Fibroblast of skin of left biceps (primary cell): Measurements from ENCODE around the gene COX6A1.
"Not testable (repeated sequence)": the region's sequence is repeated elsewhere in the genome, so short reads cannot be mapped to it uniquely, and the experiment has no call there.

Experiments
- DNase-seq, 2 experiments: peaks; one replicate each; pipeline ENCODE4 v3.0.0-alpha.2; 2013; ENCODE audit warnings: low read depth in 2 of 2

Gene COX6A1

DNA sequence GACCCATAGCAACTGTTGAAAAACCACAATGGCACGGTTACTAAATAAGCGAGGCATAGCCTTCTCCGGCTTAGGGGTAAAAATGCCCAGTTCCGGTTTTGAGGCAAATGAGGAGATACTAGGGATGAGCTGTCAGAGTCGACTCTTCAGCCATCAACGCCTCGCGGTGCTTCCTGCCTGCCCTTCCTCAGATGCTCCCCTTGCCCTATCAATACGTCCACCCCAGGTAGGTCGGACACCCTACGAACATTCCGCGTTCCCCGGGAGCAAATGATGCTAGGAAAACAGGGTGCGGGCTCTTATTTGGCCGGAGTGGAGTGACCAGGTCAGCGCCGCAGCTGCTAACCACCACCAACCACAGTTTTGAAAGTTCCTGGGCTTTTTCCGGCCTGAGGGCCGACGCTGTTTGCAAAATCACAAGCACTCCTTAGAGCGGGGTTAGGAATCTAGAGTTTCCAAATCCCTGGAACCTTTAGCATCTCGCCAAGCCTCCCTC is 30.5 kb downstream of the COX6A1 start:
- no peak for DNase-seq

DNA sequence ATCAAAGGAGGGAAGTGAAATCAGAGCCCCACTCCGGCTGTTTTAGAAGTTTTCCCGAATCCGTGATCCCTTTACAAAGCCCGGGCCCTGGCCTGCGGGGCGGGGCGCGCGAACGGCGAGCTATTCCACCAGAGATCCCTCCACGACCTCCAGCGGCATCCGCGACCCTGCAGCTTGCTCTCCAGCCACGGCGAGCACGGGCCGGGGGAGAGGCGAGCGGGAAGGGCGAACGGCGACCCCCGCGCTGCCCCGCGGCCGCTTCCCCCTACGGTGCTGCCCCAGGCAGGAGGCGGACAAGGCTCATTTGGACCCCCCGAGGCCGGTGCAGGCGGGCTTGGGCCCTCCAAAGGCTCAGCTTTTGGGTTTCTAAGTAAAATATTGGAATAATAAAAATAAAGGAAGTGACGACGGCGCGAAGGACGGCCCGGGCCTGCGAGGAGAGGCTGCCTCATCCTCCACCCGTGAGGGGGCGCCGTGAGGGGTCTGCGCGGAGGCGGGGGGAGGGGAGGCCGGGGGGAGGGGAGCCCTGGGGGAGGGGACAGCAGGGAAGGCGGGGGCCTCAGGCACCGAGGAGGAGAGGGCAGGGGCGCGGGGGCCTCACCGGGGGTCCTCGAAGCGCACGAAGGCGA is 31.0 kb downstream of the COX6A1 start:
- no peak for DNase-seq

DNA sequence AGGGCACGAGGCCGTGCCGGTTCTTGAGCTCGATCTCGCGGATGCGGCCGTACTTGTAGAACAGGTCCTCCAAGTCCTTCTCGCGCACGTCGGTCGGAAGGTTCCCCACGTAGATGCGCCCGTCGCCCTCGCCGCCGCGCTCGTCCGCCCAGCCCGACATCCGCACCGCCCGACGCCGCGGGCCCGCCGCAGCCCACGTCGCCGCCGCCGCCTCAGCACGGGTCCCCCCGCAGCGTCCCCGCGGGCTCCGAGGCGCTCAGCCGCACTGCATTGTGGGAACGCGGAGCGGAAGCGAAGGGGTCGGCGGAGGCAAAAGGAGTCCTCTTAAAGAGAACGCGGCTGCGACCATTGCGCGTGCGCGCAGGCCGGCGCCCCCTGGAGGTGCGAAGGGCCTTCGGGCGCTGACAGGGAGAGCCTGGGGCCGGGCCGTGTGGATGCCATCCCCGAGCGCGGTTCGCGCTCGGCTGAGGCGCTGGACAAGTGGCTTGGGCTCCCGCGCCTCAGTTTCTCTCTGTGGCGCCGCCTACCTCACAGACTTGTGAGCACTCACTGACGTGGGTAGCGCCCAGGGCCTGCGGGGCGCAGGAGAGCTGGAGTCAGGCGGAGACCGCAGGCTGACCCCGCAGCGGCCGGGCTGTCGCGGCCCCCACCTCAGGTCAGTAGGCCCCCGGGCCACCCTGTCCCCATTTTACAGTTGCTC is 31.7 kb downstream of the COX6A1 start, which contains the start of gene SRSF9:
SRSF9 (minus strand) TSS at position 299 of the 700 bp plus-strand sequence; CDS start at position 160, 139 bp downstream.
- DNase-seq = peak; percentile 90

DNA sequence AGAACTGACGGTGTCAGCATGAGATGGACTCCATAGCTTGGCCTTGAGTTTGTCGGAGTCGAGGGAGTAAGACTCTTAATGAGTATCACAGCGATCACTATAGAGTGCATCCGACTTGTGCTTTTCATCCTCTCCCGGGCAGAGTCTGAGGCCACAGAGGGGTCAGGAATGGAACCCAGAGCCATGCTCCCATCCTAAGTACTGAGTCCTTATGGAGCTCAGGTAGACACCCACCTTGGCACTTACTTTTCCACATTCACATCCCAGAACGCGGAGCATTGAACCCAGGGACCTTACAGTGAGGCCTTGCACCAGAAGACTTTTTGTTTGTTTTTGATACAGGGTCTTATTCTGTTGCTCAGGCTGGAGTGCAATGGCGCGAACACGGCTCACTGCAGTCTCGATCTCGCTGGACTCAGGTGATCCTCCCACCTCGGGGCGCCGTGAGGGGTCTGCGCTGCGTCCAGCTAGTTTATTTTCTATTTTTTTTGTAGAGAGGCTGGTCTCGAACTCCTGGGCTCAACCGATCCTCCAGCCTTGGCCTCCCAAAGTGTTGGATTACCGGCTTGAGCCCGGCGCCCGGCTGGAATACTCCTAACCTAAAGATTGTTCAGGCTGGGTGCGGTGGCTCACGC is 32.4 kb downstream of the COX6A1 start:
- DNase-seq = no peak

DNA sequence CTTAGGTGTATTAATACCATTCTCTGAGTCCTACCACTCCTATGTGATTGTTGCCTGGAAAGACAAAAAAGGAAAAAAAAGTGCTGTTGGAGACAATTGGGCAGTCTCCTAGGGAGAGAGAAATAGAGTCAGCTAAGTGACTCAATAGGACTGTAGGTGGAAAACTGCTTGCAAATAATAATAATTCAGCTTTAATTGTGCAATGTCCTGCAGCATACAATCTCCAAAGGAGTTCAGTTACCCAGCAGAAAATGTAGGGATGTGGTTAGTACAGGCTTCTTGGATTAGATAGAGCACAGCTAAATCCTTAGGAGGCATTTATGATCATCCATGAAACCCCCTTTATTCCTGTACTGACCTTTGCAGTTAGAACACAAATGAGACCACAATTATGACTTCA is 34.6 kb downstream of the COX6A1 start:
- DNase-seq = no peak

DNA sequence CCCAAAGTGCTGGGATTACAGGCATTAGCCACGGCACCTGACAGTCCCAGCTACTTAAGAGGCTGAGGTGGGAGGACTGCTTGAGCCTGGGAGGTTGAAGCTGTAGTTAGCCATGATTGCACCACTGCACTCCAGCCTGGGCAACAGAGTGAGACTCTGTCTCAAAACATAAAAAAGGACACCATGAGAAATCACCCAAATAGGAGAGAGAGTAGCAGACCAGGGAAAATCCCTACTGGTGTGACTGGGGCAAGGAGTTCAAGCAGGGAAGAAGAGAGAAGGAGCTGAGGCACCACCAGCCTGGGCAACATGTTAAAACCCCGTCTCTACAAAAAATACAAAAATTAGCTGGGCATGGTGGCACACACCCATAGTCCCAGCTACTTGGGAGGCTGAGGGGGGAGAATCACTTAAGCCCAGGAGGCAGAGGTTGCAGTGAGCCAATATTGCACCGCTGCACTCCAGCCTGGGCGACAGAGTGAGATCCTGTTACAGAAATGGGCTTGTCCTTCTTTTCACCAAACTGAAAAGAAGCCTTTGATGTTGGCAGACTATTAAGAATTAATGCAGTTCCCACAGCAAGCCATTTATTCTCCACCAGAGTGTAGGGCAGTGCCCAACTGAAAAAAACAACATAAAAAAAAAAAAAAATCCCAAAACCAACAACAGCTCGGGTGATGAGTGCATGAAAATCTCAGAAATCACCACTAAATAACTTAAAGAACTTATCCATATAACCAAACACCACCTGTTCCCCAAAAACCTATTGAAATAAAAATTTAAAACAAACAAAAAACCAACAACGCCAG is 36.1 kb downstream of the COX6A1 start:
- no peak for DNase-seq

DNA sequence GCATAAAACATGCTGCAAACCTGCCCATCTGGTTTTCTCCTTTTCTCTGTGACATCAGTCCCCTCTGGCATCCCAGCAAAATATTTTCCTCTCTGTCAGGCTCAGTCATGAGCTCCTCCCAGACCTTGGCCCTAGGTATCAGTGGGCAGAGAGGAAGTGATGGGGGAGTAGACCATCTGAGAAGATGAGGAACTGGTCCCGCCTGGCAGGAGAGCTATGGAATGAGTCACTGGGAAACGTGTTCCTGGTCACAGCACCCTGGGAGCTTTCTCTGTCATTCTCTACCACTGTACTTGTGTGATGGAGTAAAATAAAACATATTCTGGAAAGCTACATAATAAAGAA is 36.7 kb downstream of the COX6A1 start:
- DNase-seq = no peak

DNA sequence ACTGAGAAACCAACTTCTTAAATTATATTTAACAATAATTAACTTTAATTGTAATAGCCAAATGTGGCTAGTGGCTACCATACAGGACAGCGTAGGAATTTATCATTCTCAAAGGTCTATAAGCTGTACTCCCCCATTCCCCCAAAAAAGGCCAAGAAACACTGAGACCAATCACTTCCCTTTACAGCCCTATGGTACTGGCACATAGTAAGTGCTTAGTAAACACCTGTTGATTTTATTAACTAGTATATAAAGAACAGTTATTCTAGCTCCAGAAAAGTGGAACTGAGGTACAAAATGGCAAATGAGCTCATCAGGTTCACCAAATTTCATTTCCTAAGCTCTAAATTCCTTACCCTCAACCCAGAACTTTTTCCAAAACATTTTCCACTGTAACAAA is 37.7 kb downstream of the COX6A1 start:
- no peak for DNase-seq

DNA sequence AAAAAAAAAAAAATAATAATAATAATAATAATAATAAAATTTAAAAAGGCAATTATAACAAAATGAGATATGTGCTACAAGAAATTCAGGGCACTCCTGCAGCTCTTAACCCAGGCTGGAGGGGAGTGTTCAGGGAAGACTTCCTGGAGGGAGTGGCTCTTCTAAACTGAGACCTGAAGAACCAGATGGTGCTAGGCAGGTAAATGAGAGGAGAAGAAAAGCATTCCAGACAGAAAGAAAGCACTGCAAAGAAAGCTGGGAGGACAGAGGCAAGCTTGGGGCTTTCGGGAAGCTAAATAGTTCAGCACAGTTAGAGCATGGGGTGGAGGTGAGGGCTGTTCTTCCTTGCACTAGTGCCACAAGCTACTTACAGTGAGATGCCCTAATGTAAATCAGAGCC is 41.5 kb downstream of the COX6A1 start:
- DNase-seq = no peak

DNA sequence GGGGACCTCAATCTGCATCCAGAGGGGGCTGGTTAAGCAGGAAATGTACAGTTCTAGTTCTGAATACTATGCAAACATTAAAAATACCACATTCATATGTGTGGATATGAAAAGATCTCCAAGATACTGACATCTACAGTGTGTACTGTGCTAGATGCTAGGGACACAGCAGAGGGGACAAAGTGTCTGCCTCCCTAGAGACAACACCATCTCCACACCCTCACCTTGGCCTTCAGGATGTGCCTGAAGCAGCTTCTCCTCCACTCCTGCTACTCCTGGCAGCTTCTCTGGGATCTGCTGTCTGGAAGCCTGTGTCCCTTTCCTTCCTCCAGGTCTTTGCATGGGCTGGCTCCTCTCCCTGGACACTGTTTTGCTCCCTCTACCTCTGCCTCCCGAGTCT is 42.3 kb downstream of the COX6A1 start:
- DNase-seq = no peak

DNA sequence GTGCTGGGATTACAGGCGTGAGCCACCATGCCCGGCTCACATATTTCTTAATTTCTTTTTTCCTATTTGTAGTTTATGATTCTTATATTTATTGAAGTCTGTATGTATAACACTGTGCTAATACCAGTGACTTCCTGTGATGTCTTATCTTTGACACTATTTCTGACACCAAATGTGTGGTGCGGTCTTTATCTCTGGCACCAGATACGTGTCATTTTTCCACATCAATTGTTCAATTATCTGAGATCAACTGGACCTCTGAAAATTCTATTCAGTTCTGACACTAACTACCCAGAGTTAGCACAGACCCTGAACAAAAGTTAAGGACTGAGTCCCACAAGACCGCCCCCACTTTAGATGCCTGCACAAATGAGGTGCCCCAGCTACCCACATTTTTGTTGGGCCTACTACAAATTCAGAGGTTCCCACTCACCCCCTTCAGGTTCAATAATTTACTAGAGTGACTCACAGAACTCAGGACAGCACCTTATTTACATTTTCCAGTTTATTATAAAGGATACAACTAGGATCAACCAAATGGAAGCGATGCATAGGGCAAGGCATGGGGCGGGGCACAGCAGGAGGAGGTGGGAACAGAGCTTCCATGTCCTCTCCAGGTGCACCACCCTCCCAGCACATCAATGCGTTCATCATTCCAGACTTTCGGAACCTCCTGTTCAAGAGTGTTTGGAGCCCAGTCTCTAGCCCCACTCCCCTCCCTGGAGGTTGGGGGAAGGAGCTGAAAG is 43.3 kb downstream of the COX6A1 start:
- no peak for DNase-seq

DNA sequence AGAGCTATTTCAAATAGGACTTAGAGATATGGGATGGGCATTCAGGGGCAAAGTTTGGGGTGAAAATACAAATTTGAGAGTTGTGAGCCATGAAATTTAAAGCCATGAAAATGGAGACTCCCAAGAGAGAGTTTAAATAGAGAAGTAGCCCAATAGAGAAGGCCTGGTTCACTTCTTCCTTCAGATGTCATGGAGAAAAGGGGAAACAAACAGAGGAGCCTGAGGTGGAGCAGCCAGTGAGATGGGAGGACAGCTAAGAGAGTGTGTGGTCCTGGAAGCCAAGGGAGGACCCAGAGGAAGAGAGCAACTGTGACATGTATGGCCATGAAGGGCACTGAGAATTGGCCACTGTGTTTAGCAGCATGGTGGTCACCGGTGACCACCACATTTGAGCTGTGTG is 45.7 kb downstream of the COX6A1 start:
- DNase-seq = no peak

DNA sequence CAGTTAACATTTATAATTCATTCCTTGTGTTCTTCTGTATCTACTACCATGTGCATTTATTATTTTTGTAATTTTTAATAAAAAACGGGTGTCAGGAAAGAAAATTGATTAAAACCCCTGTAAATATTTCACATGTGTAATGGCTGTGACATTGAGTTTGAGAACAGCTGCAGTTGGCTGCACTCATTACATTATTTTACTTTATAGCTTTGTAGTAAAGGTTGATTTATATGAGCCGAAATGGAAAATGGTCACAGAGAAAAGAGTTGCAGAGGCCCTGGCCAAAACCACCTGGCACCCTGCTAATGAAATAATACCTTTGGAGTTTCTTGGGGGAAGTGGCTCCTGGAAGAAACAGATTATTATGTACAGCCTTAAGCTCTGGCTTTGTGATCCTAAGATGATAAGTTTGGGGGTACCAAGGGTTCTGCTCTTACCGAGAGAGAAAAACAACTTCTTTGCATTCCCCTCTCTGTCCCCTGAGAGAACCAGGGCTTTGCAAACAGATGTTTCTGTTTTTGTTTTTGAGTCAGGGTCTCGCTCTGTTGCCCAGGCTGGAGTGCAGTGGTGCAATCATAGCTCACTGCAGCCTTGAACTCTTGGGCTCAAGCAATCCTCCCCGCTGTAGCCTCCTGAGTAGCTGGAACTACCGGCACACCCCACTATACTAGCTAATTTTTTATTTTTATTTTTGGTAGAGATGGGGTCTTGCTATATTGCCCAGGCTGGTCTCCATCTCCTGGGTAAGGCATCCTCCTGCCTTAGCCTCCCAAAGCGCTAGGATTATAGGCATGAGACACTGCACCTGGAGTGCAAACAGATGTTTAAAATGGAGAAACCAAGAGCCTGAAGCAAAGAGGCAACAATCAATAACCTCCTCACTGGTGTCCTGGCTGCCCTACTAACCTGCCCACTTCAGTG is 48.3 kb downstream of the COX6A1 start:
- DNase-seq = no peak

DNA sequence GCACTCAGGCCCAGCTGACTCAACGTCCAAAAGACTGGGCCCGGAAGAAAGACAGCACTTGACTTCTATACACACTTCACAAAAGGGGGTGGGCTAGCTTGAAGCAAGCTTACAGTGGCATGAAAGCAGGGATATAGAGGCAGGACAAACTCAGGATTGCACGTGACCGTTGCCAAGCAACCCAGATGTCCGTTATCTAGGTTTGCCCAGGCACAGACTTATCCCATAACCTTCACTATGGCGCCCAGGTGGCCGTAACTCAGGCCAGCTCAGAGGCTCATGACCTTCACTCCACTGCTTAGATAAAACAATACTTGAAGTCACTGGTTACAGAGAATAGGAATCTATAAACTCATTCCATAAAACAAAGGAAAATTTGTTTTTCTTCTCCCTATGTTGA is 49.6 kb downstream of the COX6A1 start:
- DNase-seq = not testable (repeated sequence)

DNA sequence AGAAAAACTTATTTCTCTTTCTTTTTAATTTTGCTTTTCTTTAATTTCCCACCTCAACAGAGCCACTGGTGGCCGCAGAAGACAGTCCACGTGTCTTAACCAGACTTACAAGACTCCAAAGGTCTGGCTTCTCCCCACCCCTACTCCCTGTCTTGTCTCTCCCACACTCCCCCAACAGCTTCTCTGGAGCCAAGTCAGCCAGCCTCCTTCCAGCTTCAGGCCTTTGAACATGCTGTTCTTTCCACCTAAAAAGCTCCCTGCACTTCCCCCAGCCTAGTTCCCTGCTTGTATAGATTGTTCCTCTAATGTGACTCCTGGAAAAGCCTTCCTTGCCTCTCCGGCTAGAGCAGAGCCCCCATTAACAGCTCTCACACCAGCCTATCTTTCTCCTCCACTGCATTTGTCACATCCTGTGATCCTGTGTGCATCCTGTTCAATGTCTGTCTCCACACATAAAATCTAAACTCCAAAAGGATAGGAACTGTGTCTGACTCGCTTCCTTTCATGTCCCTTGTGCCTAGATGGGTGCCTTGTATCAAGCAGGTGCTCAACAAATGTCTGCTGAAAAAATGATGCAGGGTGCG is 50.2 kb downstream of the COX6A1 start:
- no peak for DNase-seq

DNA sequence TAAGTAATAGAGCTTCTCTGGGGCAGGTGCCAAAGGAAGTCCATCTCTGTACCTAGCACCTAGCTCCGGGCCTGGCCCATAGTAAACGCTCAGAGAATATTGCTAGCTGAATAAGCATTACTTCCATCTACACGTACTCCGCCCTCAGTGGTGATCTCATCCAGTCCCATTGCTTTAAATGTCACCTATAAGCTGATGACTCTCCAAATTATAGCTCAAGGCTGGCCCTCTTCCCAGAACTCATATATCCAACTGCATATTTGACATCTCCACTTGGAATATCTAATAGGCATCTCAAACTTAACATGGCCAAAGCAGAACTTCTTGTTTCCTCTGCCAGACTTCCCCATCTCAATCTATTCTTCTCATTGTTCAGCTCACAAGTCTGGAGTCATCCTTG is 51.1 kb downstream of the COX6A1 start:
- no peak for DNase-seq

DNA sequence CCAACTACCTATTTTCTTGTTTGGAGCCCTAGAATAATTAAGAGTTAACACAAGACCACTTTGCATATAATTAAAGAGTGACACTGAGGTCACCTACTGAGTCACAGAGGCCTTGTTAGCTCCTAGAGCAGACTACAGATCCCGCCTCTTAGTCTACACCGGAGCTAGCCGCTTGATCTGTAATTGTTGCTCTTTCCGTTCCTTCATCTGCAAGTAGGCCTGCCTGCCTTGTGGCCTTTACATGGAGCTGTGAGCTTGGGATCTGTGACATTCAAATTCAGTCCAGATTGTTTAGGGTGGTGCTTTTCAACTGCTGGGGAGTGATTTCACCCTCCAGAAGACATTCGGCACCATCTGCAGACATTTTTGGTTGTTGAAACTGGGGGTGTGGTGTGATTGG is 52.4 kb downstream of the COX6A1 start:
- no peak for DNase-seq
